Measurements from ENCODE around the gene PIBF1. TPM values are rescaled to one million over a fixed set of nuclear protein-coding genes. Genes with fewer than 3 reads are reported as not detected.
"Not testable (repeated sequence)": the region's sequence is repeated elsewhere in the genome, so short reads cannot be mapped to it uniquely, and the experiment has no call there.

The PIBF1 gene
- polyA plus RNA-seq, 4 donors: 9.2 to 15.9 (median 10.5) TPM

GRCh38 chr13:72839831-72840426 lies 58.0 kb downstream of the PIBF1 start:
- DNase-seq (peak; percentile 83 to 85), FAIRE-seq (peak; percentile 67)
- peaks cover 0 to under 1% of the 10 kb centered on the region in 2 donors for H3K9me3 ChIP-seq (ENCODE audit: control insufficient read depth in 2 of 2, insufficient read depth in 1 of 2, low read depth in 1 of 2, low read length in 1 of 2)
- no peaks in the 10 kb centered on the region for H3K4me1 ChIP-seq (ENCODE audit: control insufficient read depth in 3 of 3, insufficient read depth in 2 of 3, low read depth in 1 of 3, low read length in 2 of 3)
- H3K4me3 ChIP-seq (ENCODE audit: low read depth in 1 of 3, low read length in 3 of 3): no peak overlapping the region
- no peak overlapping the region for H3K27ac ChIP-seq (ENCODE audit: low read depth in 1 of 3, low read length in 2 of 3)
- no peaks in the 10 kb centered on the region for H3K27me3 ChIP-seq (ENCODE audit: control insufficient read depth in 3 of 3, insufficient read depth in 3 of 3, low read length in 3 of 3)
- peaks cover 0 to 11% (median 0%) of the 10 kb centered on the region in 3 donors for H3K36me3 ChIP-seq (ENCODE audit: control insufficient read depth in 3 of 3, insufficient read depth in 2 of 3, low read depth in 1 of 3, low read length in 3 of 3)
- WGBS, 3 donors: 13 to 64% (median 42%) methylated on average over 1 of the region's 1 CpG

GRCh38 chr13:72842991-72843390 lies 61.1 kb downstream of the PIBF1 start:
- FAIRE-seq (no peak), DNase-seq (no peak)
- H3K9me3 ChIP-seq (ENCODE audit: control insufficient read depth in 2 of 2, insufficient read depth in 1 of 2, low read depth in 1 of 2, low read length in 1 of 2): peaks cover 0 to 3% of the 10 kb centered on the region in 2 donors
- H3K4me1 ChIP-seq (ENCODE audit: control insufficient read depth in 3 of 3, insufficient read depth in 2 of 3, low read depth in 1 of 3, low read length in 2 of 3): no peaks in the 10 kb centered on the region
- 93 to 96% (median 95%) methylated on average over 6 of the region's 6 CpGs for WGBS, 3 donors
- peaks cover 0 to 8% (median 2%) of the 10 kb centered on the region in 3 donors for H3K36me3 ChIP-seq (ENCODE audit: control insufficient read depth in 3 of 3, insufficient read depth in 2 of 3, low read depth in 1 of 3, low read length in 3 of 3)
- H3K27ac ChIP-seq (ENCODE audit: low read depth in 1 of 3, low read length in 2 of 3): no peak overlapping the region
- no peak overlapping the region for H3K4me3 ChIP-seq (ENCODE audit: low read depth in 1 of 3, low read length in 3 of 3)
- H3K27me3 ChIP-seq (ENCODE audit: control insufficient read depth in 3 of 3, insufficient read depth in 3 of 3, low read length in 3 of 3): no peaks in the 10 kb centered on the region

GRCh38 chr13:72845148-72845547 lies 63.2 kb downstream of the PIBF1 start:
- H3K4me3 ChIP-seq (ENCODE audit: low read depth in 1 of 3, low read length in 3 of 3); H3K9me3 ChIP-seq (ENCODE audit: control insufficient read depth in 2 of 2, insufficient read depth in 1 of 2, low read depth in 1 of 2, low read length in 1 of 2); H3K27ac ChIP-seq (ENCODE audit: low read depth in 1 of 3, low read length in 2 of 3); H3K36me3 ChIP-seq (ENCODE audit: control insufficient read depth in 3 of 3, insufficient read depth in 2 of 3, low read depth in 1 of 3, low read length in 3 of 3); DNase-seq; H3K4me1 ChIP-seq (ENCODE audit: control insufficient read depth in 3 of 3, insufficient read depth in 2 of 3, low read depth in 1 of 3, low read length in 2 of 3); H3K27me3 ChIP-seq (ENCODE audit: control insufficient read depth in 3 of 3, insufficient read depth in 3 of 3, low read length in 3 of 3); FAIRE-seq: not testable (repeated sequence)
- WGBS, 3 donors: 92 to 98% (median 95%) methylated on average over 2 of the region's 2 CpGs

GRCh38 chr13:72849571-72849970 lies 67.6 kb downstream of the PIBF1 start:
- FAIRE-seq: no peak

GRCh38 chr13:72850959-72851677 lies 69.2 kb downstream of the PIBF1 start:
- WGBS, 3 donors: 82 to 90% (median 89%) methylated on average over 18 of the region's 18 CpGs
- H3K27ac ChIP-seq (ENCODE audit: low read depth in 1 of 3, low read length in 2 of 3): no peak overlapping the region
- FAIRE-seq (no peak), DNase-seq (peak in 1 of 2 donors; percentile 62)
- peaks cover 0 to 4% (median 0%) of the 10 kb centered on the region in 3 donors for H3K4me1 ChIP-seq (ENCODE audit: control insufficient read depth in 3 of 3, insufficient read depth in 2 of 3, low read depth in 1 of 3, low read length in 2 of 3)
- no peaks in the 10 kb centered on the region for H3K27me3 ChIP-seq (ENCODE audit: control insufficient read depth in 3 of 3, insufficient read depth in 3 of 3, low read length in 3 of 3)
- H3K36me3 ChIP-seq (ENCODE audit: control insufficient read depth in 3 of 3, insufficient read depth in 2 of 3, low read depth in 1 of 3, low read length in 3 of 3): peaks cover 0 to 17% (median 2%) of the 10 kb centered on the region in 3 donors
- H3K9me3 ChIP-seq (ENCODE audit: control insufficient read depth in 2 of 2, insufficient read depth in 1 of 2, low read depth in 1 of 2, low read length in 1 of 2): no peaks in the 10 kb centered on the region
- H3K4me3 ChIP-seq (ENCODE audit: low read depth in 1 of 3, low read length in 3 of 3): no peak overlapping the region

More at GRCh38 chr13:72849571-72849970, 67.6 kb downstream of the PIBF1 start:
- peak in 1 of 2 donors; percentile 16 for DNase-seq
- H3K27me3 ChIP-seq (ENCODE audit: control insufficient read depth in 3 of 3, insufficient read depth in 3 of 3, low read length in 3 of 3): no peaks in the 10 kb centered on the region
- no peak overlapping the region for H3K27ac ChIP-seq (ENCODE audit: low read depth in 1 of 3, low read length in 2 of 3)
- 76 to 85% (median 77%) methylated on average over 1 of the region's 1 CpG for WGBS, 3 donors
- peaks cover 0 to 4% (median 0%) of the 10 kb centered on the region in 3 donors for H3K4me1 ChIP-seq (ENCODE audit: control insufficient read depth in 3 of 3, insufficient read depth in 2 of 3, low read depth in 1 of 3, low read length in 2 of 3)
- H3K36me3 ChIP-seq (ENCODE audit: control insufficient read depth in 3 of 3, insufficient read depth in 2 of 3, low read depth in 1 of 3, low read length in 3 of 3): peaks cover 0 to 22% (median 2%) of the 10 kb centered on the region in 3 donors
- H3K4me3 ChIP-seq (ENCODE audit: low read depth in 1 of 3, low read length in 3 of 3): no peak overlapping the region
- peaks cover 0 to 3% of the 10 kb centered on the region in 2 donors for H3K9me3 ChIP-seq (ENCODE audit: control insufficient read depth in 2 of 2, insufficient read depth in 1 of 2, low read depth in 1 of 2, low read length in 1 of 2)

- 88 to 95% (median 91%) methylated on average over 3 of the region's 3 CpGs for WGBS, 3 donors
- Histone ChIP-seq H3K4me1 (ENCODE audit: control insufficient read depth in 3 of 3, insufficient read depth in 2 of 3, low read depth in 1 of 3, low read length in 2 of 3) (peaks cover 0 to 4% (median 0%) of the 10 kb centered on the region in 3 donors), H3K9me3 (ENCODE audit: control insufficient read depth in 2 of 2, insufficient read depth in 1 of 2, low read depth in 1 of 2, low read length in 1 of 2) (no peaks in the 10 kb centered on the region), H3K27ac (ENCODE audit: low read depth in 1 of 3, low read length in 2 of 3) (no peak overlapping the region), H3K27me3 (ENCODE audit: control insufficient read depth in 3 of 3, insufficient read depth in 3 of 3, low read length in 3 of 3) (no peaks in the 10 kb centered on the region), H3K36me3 (ENCODE audit: control insufficient read depth in 3 of 3, insufficient read depth in 2 of 3, low read depth in 1 of 3, low read length in 3 of 3) (peaks cover 0 to 17% (median 2%) of the 10 kb centered on the region in 3 donors), H3K4me3 (ENCODE audit: low read depth in 1 of 3, low read length in 3 of 3) (no peak overlapping the region)
- FAIRE-seq (no peak), DNase-seq (no peak)
Observed at GRCh38 chr13:72851678-72852014, 69.7 kb downstream of the PIBF1 start.

- H3K36me3 ChIP-seq (ENCODE audit: control insufficient read depth in 3 of 3, insufficient read depth in 2 of 3, low read depth in 1 of 3, low read length in 3 of 3): peaks cover 0 to 17% (median 2%) of the 10 kb centered on the region in 3 donors
- no peak overlapping the region for H3K27ac ChIP-seq (ENCODE audit: low read depth in 1 of 3, low read length in 2 of 3)
- FAIRE-seq (no peak), DNase-seq (no peak)
- no peak overlapping the region for H3K4me3 ChIP-seq (ENCODE audit: low read depth in 1 of 3, low read length in 3 of 3)
- 95 to 99% (median 98%) methylated on average over 12 of the region's 12 CpGs for WGBS, 3 donors
- no peaks in the 10 kb centered on the region for H3K27me3 ChIP-seq (ENCODE audit: control insufficient read depth in 3 of 3, insufficient read depth in 3 of 3, low read length in 3 of 3)
- H3K4me1 ChIP-seq (ENCODE audit: control insufficient read depth in 3 of 3, insufficient read depth in 2 of 3, low read depth in 1 of 3, low read length in 2 of 3): peaks cover 0 to 4% (median 0%) of the 10 kb centered on the region in 3 donors
- no peaks in the 10 kb centered on the region for H3K9me3 ChIP-seq (ENCODE audit: control insufficient read depth in 2 of 2, insufficient read depth in 1 of 2, low read depth in 1 of 2, low read length in 1 of 2)
Observed at GRCh38 chr13:72852207-72852606, 70.3 kb downstream of the PIBF1 start.

GRCh38 chr13:72853000-72853399 lies 71.1 kb downstream of the PIBF1 start:
- no peak overlapping the region for H3K27ac ChIP-seq (ENCODE audit: low read depth in 1 of 3, low read length in 2 of 3)
- peaks cover 0 to 17% (median 0%) of the 10 kb centered on the region in 3 donors for H3K36me3 ChIP-seq (ENCODE audit: control insufficient read depth in 3 of 3, insufficient read depth in 2 of 3, low read depth in 1 of 3, low read length in 3 of 3)
- no peak overlapping the region for H3K4me3 ChIP-seq (ENCODE audit: low read depth in 1 of 3, low read length in 3 of 3)
- peaks cover 0 to 4% (median 0%) of the 10 kb centered on the region in 3 donors for H3K4me1 ChIP-seq (ENCODE audit: control insufficient read depth in 3 of 3, insufficient read depth in 2 of 3, low read depth in 1 of 3, low read length in 2 of 3)
- no peaks in the 10 kb centered on the region for H3K27me3 ChIP-seq (ENCODE audit: control insufficient read depth in 3 of 3, insufficient read depth in 3 of 3, low read length in 3 of 3)
- 96 to 100% (median 97%) methylated on average over 1 of the region's 1 CpG for WGBS, 3 donors
- H3K9me3 ChIP-seq (ENCODE audit: control insufficient read depth in 2 of 2, insufficient read depth in 1 of 2, low read depth in 1 of 2, low read length in 1 of 2): no peaks in the 10 kb centered on the region
- FAIRE-seq (no peak), DNase-seq (peak; percentile 7 to 40)
